SK-N-MC (cell line): ENCODE results near the gene DTNBP1.

ENCODE experiments used
- EZH2 ChIP-seq: fragments of 200-600 bp; sonication (generic); IDR thresholded peaks from one replicate; pipeline ENCODE4 v1.6.1; 2017; ENCODE audit warnings: antibody characterized with exemption
- POLR2AphosphoS5 ChIP-seq: IDR thresholded peaks from 2 replicates; pipeline ENCODE4 v1.6.1; 2012; ENCODE audit warnings: mild to moderate bottlenecking, low read depth, low read length, borderline replicate concordance

DNA sequence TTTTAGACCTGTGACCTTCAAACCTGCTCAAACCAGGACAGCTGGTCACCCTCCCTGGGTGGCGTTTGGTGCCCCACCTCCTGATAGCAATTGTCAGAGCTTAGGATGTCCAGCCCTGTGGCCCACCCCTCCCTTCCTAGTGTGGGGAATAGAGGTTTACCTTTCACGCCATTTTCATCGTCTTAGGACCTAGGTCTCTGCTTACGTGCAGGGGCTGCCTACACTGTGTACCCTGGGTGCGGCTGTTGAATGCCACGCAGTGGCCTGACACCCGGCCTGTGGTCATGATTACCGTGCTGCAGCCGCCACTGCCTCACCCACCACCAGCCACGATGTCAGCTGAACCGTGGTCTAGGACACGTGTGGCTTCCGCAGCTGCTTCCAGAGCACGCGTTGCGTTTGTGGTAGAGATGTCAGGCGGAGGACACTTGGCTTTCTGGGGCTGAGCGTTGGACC lies 157.3 kb downstream of the DTNBP1 start:
- no peak for TF ChIP-seq POLR2AphosphoS5
- no peak for TF ChIP-seq EZH2
